ENCODE results near the gene ZBTB16.
A peak's percentile ranks its signal among the peaks of the same experiment; 100 is the strongest.

ZBTB16 gene

DNA sequence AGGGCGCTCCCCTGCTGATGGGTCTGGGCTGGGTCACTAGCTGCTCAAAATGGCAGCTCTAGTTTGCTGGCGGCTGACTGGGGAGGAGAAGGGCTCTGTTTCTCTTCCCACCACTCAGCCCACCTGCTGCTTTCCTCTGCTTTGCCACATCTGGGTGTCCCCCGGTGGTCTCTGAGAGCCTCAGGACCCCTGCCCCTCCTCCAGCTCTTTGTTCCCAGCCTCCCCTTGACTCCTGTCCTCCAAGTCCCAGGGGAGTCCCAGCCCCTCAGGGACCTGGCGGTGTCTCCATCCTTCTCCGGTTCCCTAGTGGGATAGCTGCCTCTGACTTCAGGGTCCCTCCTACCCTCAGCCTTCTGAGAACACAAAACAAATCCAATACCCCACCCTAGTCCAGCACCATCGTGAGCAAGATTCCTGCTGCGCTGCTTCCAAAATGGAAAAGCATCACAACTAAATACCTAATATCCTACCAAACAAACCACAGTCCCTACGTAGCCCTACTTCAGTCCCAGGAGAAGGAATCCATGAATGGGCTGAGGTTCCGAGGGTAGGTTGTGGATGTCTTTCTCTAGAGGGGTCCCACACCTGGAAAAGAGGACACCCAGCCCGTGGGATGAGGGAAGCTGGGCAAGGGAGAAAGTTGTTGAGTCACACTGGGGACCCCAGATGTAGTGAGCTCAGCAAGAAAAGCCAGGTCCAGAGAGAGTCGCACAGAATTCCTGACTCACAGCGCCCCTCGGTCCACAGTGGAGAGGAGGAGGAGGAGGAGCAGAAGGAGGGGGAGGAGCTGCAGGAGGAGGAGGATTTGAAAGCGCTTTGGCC lies 191.7 kb downstream of the ZBTB16 start:
- no peak for DNase-seq

- no peak for DNase-seq
Measured at GRCh38 chr11:114251815-114252337, 192.4 kb downstream of the ZBTB16 start.

- DNase-seq, result no peak
Measured at GRCh38 chr11:114252767-114253166, 193.3 kb downstream of the ZBTB16 start.

GRCh38 chr11:114253771-114254170 lies 194.3 kb downstream of the ZBTB16 start:
- DNase-seq, result no peak

GRCh38 chr11:114254571-114255146 lies 195.1 kb downstream of the ZBTB16 start:
- DNase-seq, result no peak

DNA sequence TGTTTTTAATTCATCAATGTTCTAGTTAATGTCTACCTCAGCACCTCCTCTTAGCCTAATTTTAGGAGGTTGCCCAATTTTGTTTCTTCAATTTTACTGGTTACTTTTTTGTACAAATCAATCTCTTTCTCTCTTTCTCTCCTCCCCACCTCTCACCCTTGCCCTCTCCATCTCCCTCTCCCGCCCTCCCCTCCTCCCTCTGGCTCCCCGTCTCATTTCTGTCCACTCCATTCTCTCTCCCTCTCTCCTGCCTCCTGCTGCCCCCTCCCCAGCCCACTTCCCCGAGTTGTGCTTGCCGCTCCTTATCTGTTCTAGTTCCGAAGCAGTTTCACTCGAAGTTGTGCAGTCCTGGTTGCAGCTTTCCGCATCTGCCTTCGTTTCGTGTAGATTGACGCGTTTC lies 195.8 kb downstream of the ZBTB16 start:
- DNase-seq, result no peak

DNA sequence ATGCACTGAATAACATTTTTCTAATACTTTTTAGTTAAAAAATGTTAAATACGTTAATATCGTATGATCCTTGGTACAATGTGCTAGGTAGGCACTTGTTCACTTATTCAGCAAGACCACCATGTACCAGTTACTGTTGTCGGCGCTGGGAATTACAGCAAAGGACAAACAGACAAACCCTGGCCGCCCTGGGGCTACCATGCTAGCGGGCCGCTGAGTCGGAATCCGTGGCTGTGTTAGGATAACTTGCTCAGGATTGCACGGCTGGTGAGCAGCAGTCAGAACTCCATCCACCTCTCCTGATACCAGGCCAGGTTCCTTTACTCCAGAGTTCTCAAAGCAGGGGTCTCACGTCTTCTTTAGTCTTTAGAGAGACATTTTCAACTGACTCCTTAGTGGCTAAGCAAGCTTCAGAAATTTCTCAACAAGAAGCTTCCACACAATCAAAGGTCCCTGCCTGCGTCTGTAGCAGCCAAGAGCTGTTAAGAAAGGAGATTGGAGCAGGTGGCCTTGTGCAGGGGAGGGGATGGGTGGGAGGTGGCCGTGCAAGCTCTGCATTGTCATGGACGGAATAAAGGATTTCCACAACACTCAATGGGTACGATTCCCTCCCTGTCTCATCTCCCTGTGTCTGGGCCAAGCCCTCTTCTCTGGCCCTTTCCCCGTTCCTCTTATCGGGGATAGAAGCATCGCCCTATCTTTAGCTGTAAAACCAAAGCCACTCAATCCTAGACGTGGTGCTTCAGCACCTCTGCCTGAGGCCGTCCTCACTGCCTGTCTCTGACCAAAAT lies 196.9 kb downstream of the ZBTB16 start:
- DNase-seq, result no peak

- no peak for DNase-seq
Measured at GRCh38 chr11:114256967-114257286, 197.4 kb downstream of the ZBTB16 start.

DNA sequence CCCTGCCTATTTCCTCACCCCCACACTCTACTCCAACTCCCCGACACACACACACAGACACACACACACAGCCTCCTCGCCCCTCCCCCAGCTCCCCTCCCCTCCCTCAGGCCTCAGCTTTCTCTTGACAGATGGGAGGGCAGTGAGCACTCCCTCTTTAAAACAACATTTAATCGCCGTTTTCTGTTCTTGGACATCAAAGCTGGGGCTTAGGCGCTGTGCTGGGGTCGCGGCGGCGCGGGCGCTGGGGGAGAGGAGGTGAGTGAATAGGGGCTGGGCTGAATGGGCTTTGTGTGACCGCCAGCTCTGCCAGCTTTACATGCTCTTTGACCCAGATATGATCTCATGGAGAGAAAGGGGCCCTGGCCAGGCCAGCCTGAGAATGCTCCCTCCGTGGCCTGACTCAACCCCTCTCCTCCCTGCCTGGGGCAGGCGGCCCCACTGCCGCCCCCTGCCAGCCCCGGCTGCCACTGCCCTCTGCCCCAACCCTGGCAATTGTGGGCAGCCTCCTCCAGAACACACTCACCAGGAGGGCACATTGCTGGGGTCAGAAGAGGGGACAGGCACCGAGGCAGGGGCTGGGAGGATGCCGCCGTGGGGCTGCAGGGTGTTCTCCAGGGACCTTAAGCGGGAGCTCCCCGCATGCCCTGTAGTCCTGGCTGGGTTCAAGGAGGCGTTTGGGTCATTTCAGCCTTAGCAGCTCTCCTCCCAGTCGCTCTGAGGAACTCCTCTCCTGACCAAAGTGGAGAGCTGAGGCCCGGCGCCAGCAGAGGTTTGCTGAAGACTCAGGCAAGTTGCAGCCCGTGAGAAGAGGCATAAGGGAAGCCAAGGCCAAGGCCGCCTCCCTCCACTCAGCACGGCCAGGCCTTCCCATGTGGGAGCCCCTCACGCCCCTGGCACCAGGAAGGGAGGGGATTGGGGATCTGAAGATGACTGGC lies 198.4 kb downstream of the ZBTB16 start:
- DNase-seq, result no peak

GRCh38 chr11:114258696-114259095 lies 199.2 kb downstream of the ZBTB16 start:
- DNase-seq, result no peak

GRCh38 chr11:114259124-114259526 lies 199.6 kb downstream of the ZBTB16 start:
- DNase-seq, result no peak

- no peak for DNase-seq
Measured at GRCh38 chr11:114259551-114259983, 200.1 kb downstream of the ZBTB16 start.

- DNase-seq, result no peak
Measured at GRCh38 chr11:114260077-114260476, 200.6 kb downstream of the ZBTB16 start.

GRCh38 chr11:114260483-114260882 lies 201.0 kb downstream of the ZBTB16 start:
- no peak for DNase-seq

GRCh38 chr11:114261791-114262190 lies 202.3 kb downstream of the ZBTB16 start:
- DNase-seq, result no peak

DNA sequence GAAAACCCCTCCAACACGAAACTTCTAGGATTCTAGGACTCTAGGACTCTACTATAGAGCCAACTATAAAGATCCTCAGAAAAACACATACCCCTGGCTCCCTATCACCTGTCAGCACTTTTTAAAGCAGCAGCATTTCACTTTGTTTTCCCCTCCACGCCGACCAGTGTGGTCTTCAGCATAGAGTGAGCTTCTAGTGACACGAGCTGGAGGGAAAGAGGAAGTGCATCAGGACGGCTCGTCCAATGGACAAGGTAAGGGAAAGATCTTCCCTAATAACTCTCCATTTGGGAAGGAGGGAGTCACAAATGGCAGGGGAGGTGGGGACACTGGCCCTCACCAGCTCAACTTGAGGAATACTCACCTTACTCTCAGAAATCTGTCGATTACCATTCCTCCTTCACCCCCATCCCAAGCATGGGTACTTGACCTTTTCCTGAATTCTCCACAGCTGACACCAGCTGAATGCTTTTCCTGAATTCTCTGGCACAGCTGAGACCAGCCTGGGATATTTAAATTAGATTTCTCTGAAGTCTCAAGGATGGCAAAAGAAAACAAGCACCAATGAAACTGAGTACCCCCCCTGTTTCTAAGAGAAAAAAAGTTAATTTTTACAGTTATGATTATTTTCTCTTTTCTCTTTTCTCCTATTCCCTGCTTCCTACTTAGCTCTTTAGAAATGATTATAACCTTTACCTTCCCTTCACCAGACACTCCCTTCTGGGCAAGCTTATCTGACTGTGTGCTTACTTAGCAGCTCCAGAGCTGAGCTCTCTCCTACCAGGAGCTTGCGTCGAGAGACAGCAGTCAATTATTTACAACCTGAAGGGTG lies 203.4 kb downstream of the ZBTB16 start:
- peak; percentile 63 to 66 for DNase-seq

GRCh38 chr11:114263513-114264170 lies 204.1 kb downstream of the ZBTB16 start:
- DNase-seq, result no peak

DNA sequence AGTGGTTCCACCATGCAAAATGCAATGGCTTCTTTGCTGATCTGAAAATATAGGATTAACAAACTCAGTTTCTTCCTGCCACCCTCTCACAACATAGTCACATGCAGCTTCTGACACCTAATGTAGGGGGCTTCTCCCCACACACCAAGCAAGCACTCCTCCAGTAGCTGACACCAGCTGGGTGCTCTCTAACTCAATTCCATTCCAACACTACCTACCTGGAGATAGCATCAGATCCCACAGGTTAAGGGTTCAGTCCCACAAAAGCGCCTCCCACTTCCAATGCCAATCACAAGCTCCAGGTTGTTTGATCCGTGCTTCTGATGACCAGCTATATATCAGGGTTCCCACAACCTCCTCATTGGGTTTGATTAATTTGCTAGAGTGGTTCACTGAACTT lies 204.9 kb downstream of the ZBTB16 start:
- DNase-seq, result no peak

- no peak for DNase-seq
Measured at GRCh38 chr11:114265122-114265878, 205.8 kb downstream of the ZBTB16 start.

DNA sequence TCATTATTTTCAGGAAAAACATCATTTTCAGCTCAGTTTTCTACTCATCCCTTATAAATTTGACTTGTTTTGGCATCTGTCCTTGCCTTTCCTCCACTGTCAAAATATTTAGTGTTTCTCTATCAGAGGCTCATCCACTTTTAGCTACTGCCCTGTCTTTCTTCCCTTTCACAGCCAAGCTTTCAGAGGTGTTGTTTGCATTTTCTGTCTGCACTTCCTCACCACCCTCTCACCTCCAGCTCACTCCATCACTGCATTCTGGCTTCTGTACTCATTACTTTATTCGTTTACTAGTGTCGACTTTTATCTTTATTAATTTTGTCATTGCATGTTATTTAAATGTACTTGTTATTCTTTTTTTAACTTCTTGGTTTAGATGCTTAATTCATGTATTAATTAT lies 210.0 kb downstream of the ZBTB16 start:
- DNase-seq, result no peak

Measured in SHP77 (cell line).